GM18517 (cell line): ENCODE results near the gene ATPAF1.
"Not testable (repeated sequence)": the region's sequence is repeated elsewhere in the genome, so short reads cannot be mapped to it uniquely, and the experiment has no call there.

Source experiments
- ATAC-seq: cut with Tn5 transposase; IDR thresholded peaks from one replicate; pipeline ENCODE4 v1.9.1; 2021; ENCODE audit warnings: mild to moderate bottlenecking, moderate library complexity; ENCODE audit not compliant: unreplicated experiment

ATPAF1 gene

DNA sequence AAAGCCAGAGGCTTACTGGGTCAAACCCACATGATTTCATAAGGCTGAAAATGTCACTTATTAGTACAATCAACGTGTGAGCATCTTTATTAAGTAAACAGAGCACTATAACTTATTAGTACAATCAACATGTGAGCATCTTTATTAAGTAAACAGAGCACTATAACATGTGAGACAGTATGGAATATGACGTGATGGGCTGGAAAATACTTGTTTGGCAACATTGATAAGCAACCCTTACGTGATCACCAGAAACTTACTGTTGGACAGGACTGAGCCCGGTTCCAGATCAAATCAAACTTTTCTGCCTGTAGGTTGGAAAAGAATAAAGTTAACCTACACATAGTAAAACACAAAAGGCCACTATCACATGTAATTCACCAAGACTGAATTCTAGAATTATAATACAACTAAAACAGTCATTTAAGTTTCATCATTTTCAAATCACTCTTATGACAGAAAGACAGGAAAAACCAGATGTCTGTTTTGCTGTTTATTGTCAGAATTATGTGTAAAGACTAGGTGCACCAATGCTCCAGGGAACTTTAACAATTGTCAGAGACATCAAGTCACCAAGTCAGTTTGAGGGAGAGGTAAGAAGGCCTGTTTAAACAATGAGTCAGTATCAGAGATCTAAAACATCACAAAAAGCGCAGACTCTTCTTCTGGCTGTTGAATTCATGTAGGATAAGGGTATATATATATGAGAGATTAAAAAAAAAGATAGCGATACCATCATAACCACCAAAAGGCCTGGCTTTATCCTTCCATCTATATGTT, 15.7 kb downstream of the ATPAF1 start:
- no peak for ATAC-seq

GRCh38 chr1:46651152-46651551, 17.0 kb downstream of the ATPAF1 start:
- not testable (repeated sequence) for ATAC-seq

DNA sequence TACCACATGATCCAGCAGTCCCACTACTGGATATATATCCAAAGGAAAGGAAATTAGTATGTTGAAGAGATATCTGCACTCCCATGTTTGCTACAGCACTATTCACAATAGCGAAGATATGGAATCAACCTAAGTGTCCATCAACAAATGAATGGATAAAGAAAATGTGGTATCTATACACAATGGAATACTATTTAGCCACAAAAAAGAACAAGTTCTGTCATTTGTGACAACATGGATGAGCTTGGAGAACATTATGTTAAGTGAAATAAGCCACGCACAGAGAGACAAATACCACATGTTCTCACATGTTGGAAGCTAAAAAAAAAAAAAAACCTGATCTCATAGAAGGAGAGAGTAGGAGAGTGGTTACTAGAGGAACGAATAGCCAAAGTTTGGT, 17.7 kb downstream of the ATPAF1 start:
- no peak for ATAC-seq

DNA sequence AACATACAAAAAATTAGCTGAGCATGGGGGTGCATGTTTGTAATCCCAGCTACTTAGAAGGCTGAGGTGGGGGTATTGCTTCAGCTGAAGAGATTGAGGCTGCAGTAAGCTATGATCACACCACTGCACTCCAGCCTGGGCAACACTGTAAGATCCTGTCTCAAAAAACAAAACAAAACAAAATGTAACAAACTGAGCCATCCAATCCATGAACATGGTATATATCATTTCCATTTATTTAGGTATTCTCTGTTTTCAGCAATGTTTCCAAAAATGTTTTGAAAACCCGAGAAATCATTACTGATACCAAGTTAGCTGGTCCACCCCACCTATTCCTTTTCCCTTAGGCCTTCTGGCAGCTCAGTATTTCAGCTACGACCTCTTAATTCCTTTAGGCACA, 18.4 kb downstream of the ATPAF1 start:
- ATAC-seq, result no peak

- no peak for ATAC-seq
Measured at GRCh38 chr1:46647611-46648010, 20.6 kb downstream of the ATPAF1 start.

DNA sequence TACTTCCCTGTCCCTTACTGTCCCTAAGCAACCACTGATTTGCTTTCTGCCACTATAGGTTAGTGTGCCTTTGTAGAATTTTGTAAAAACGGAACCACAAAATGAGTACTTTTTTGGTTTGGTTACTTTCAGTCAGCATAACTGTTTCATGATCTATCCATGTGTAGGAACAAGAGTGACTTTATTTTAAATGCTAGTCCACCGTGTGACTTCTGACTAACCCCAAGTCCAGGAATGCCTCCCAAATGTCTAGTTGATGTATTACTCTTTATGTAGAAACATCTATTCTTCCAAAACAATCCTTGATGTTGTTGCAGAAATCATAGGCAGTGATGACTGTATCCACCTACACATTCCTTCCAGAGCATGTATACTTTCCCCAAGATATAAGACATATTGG, 21.3 kb downstream of the ATPAF1 start:
- no peak for ATAC-seq

GRCh38 chr1:46646331-46646730, 21.8 kb downstream of the ATPAF1 start:
- ATAC-seq, result no peak

- no peak for ATAC-seq
Measured at GRCh38 chr1:46645815-46646214, 22.3 kb downstream of the ATPAF1 start.

GRCh38 chr1:46643368-46643775, 24.8 kb downstream of the ATPAF1 start:
- ATAC-seq, result no peak

DNA sequence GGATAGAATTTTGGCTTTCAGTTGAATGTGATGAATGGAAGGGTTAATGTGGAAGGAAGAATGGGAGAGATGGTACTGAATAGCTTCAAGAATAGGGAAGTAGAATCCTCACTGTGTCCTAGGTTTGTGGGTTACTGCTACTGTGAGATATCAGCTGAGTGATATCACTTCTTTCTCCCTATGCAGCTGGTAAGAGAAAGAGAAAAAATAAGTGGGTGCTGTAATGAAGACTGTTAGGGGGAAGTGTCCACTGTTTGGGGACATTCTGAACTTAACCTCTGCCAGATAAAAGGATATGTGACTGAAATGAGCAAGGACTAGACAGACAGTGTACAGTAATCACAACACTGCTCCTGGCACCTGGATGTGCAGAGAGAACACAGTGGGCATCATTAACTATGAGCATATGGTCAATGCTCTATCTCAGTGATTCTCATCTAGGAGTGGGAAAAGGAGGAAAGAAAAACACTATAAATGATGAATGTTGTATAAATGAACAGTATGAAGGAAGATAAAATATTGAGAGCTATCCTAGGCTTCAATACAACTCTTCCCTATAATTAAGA, 26.0 kb downstream of the ATPAF1 start:
- no peak for ATAC-seq

- ATAC-seq, result no peak
Measured at GRCh38 chr1:46639547-46639946, 28.6 kb downstream of the ATPAF1 start.

DNA sequence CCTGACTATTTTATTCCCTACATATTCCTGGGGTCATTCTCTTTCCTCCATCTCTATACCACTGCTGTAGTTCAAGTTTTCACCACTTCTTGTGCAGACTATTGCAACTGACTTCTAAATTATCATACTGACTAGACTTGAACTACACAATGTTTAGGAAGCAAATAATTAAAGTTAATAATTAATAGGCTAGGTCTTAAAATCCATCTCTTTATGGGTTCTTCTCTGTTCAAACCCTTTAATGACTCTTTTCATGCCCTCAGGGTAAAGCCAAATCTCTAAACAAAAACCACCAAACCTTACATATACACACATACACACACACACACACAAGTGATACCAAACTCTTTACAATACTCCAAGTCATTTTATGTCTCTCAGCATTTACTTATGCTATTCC, 29.2 kb downstream of the ATPAF1 start:
- no peak for ATAC-seq

- ATAC-seq, result no peak
Measured at GRCh38 chr1:46637444-46638083, 30.6 kb downstream of the ATPAF1 start.

- ATAC-seq, result no peak
Measured at GRCh38 chr1:46635205-46635604, 33.0 kb downstream of the ATPAF1 start.

- ATAC-seq, result no peak
Measured at GRCh38 chr1:46630719-46631118, 37.4 kb downstream of the ATPAF1 start.

- no peak for ATAC-seq
Measured at GRCh38 chr1:46623743-46624644, 44.2 kb downstream of the ATPAF1 start.

DNA sequence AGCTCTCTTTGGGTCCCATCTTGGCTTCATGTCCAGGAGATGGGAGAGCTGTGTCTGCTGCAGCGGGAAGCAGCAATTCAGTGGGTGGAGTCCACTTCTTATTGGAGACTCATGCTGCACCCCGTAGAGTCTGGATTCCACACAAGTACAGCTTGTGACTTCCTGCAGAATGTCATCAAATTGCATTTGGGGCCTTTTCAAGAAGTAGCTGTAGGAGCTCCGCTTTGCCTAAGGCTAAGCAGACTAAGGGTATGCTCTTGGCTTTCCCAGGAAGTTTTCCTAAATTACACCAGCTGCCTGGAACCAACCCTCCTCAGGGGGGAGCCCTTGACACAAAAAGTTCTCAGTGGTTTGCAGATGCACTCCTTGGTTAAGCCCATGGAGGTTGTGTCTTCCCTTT, 45.8 kb downstream of the ATPAF1 start:
- ATAC-seq, result no peak

DNA sequence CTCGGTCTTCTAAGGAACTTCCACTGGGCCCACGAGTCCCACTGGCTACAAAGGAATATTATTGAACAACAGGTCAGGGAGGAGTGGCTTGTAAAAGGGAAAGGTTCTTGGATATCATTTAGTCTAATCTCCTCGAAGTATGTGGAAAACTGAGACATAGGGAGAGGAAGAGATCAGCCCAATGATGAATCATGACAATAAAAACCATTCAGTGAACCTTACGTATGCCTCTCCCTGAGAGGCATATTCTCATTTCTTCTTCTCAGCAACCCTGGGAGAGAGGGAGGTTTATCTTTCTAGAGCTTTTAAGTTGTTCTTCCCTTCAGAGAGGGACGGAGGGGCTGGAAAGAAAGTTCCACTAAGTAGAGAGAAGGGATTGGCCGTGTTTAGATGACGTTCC, 46.2 kb downstream of the ATPAF1 start:
- no peak for ATAC-seq

- ATAC-seq, result no peak
Measured at GRCh38 chr1:46619656-46620258, 48.4 kb downstream of the ATPAF1 start.

DNA sequence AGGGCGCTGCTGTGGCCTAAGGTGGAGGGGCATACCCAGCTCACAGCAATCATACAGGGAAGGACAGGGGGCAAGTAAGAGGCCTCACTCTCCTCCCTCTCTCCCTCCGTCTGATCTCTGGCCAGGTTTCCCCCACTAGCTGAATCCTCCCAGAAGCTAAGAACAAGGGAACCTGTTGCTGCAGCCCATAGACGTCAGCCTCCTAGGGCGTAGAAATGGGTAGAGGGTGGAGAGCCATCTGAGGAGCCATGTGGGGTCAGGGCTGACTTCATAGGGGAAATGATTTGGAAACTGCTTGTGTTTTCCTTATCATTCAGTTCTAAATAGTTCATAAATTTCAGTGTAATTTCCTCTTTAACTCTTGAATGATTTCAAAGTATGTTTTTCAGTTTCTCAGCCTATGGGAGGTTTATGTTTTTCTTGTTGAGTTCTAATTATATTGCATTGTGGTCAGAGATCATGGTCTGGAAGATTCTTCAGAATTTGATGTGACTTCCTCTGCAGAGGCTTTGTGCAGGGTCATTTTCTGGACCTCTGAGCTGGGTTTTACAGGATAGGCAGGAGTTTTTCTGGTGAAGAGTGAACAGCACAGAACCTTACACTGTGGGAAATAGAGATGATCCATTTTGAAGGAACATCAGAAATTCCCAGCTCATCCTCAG, 49.3 kb downstream of the ATPAF1 start:
- ATAC-seq, result no peak
